MM.1S (cell line): ENCODE measurements around the gene LRRC8E.

Source experiments
- DNase-seq: peaks from one replicate; pipeline ENCODE4 v3.0.0-alpha.2; 2015
- H2AFZ ChIP-seq: fragments of 300-600 bp; sonication (generic); 2 replicates; pipeline ENCODE4 v1.6.0; 2016; ENCODE audit warnings: antibody characterized with exemption, low read length
- H3F3A ChIP-seq: fragments of 300-600 bp; sonication (generic); 2 replicates; pipeline ENCODE4 v1.6.1; 2016; ENCODE audit warnings: mild to moderate bottlenecking, antibody characterized with exemption, low read length, moderate library complexity, mixed read lengths; ENCODE audit not compliant: insufficient read depth
- H3K27ac ChIP-seq: fragments of 300-600 bp; sonication (generic); 2 replicates; pipeline ENCODE4 v1.5.1; 2016; ENCODE audit warnings: mild to moderate bottlenecking, low read length
- H3K27me3 ChIP-seq: fragments of 300-600 bp; sonication (generic); replicated peaks from 2 replicates; pipeline ENCODE4 v1.6.0; 2016; ENCODE audit warnings: low read length; ENCODE audit not compliant: insufficient read depth
- H3K36me3 ChIP-seq: fragments of 300-600 bp; sonication (generic); replicated peaks from 2 replicates; pipeline ENCODE4 v1.6.1; 2016; ENCODE audit warnings: mild to moderate bottlenecking, low read length, mixed read lengths; ENCODE audit not compliant: insufficient read depth
- H3K4me1 ChIP-seq: fragments of 300-600 bp; sonication (generic); 2 replicates; pipeline ENCODE4 v1.6.1; 2016; ENCODE audit warnings: low read length, mixed read lengths
- H3K4me2 ChIP-seq: fragments of 300-600 bp; sonication (generic); 2 replicates; pipeline ENCODE4 v1.6.0; 2016; ENCODE audit warnings: low read depth, low read length
- H3K4me3 ChIP-seq: fragments of 300-600 bp; sonication (generic); 2 replicates; pipeline ENCODE4 v1.5.1; 2016; ENCODE audit warnings: low read length, mixed read lengths
- H3K79me2 ChIP-seq: fragments of 300-600 bp; sonication (generic); 2 replicates; pipeline ENCODE4 v1.6.1; 2016; ENCODE audit warnings: mixed run types, low read length, mixed read lengths
- H3K9ac ChIP-seq: fragments of 300-600 bp; sonication (generic); 2 replicates; pipeline ENCODE4 v1.6.1; 2016; ENCODE audit warnings: low read length, mixed read lengths
- H3K9me2 ChIP-seq: fragments of 300-600 bp; sonication (generic); replicated peaks from 2 replicates; pipeline ENCODE4 v1.6.1; 2016; ENCODE audit warnings: mild to moderate bottlenecking, low read length, mixed read lengths; ENCODE audit not compliant: insufficient read depth
- H3K9me3 ChIP-seq: fragments of 300-600 bp; sonication (generic); replicated peaks from 2 replicates; pipeline ENCODE4 v1.6.1; 2016; ENCODE audit warnings: mild to moderate bottlenecking, low read length, mixed read lengths; ENCODE audit not compliant: insufficient read depth
- H4K20me1 ChIP-seq: fragments of 300-600 bp; sonication (generic); 2 replicates; pipeline ENCODE4 v1.6.1; 2016; ENCODE audit warnings: mild to moderate bottlenecking, low read length, moderate library complexity, mixed read lengths; ENCODE audit not compliant: insufficient read depth
- CTCF ChIP-seq: fragments of 300-600 bp; sonication (generic); IDR thresholded peaks from 2 replicates; pipeline ENCODE4 v1.5.1; 2016; ENCODE audit warnings: antibody characterized with exemption, low read length, mixed read lengths
- EZH2 ChIP-seq: fragments of 300-600 bp; sonication (generic); optimal IDR thresholded peaks from 2 replicates; pipeline ENCODE3; 2017; ENCODE audit warnings: low read depth, mild to moderate bottlenecking, antibody characterized with exemption, low read length, mixed read lengths
- EZH2phosphoT487 ChIP-seq: fragments of 300-600 bp; sonication (generic); IDR thresholded peaks from 2 replicates; pipeline ENCODE4 v1.6.1; 2018; ENCODE audit warnings: antibody characterized with exemption, low read length

The LRRC8E gene

GRCh38 chr19:7879836-7880235, 8.5 kb upstream of the LRRC8E start:
- Histone ChIP-seq H2AFZ (no peak overlapping the region), H3K9ac (no peak overlapping the region), H4K20me1 (no peaks in the 10 kb centered on the region), H3K4me3 (no peak overlapping the region), H3K4me1 (no peaks in the 10 kb centered on the region), H3K27ac (no peak overlapping the region), H3K4me2 (no peak overlapping the region), H3F3A (no peaks in the 10 kb centered on the region), H3K9me2 (no peaks in the 10 kb centered on the region), H3K36me3 (no peaks in the 10 kb centered on the region), H3K9me3 (no peaks in the 10 kb centered on the region), H3K79me2 (no peaks in the 10 kb centered on the region), H3K27me3 (peaks cover 22% of the 10 kb centered on the region)
- TF ChIP-seq EZH2 (no peak), CTCF (no peak), EZH2phosphoT487 (no peak)
- DNase-seq: no peak

GRCh38 chr19:7881910-7882309, 6.4 kb upstream of the LRRC8E start:
- no peak overlapping the region for H2AFZ ChIP-seq
- no peaks in the 10 kb centered on the region for H3K9me2 ChIP-seq
- no peak overlapping the region for H3K27ac ChIP-seq
- no peak for DNase-seq
- no peak overlapping the region for H3K4me2 ChIP-seq
- no peak overlapping the region for H3K9ac ChIP-seq
- H3K4me3 ChIP-seq: no peak overlapping the region
- no peaks in the 10 kb centered on the region for H3K79me2 ChIP-seq
- H3K27me3 ChIP-seq: peaks cover 24% of the 10 kb centered on the region
- TF ChIP-seq EZH2phosphoT487 (no peak), EZH2 (no peak), CTCF (no peak)
- no peaks in the 10 kb centered on the region for H4K20me1 ChIP-seq
- no peaks in the 10 kb centered on the region for H3K9me3 ChIP-seq
- no peaks in the 10 kb centered on the region for H3K4me1 ChIP-seq
- H3K36me3 ChIP-seq: no peaks in the 10 kb centered on the region
- no peaks in the 10 kb centered on the region for H3F3A ChIP-seq

- Histone ChIP-seq H2AFZ (no peak overlapping the region), H3K36me3 (no peaks in the 10 kb centered on the region), H3K27ac (no peak overlapping the region), H3K9ac (no peak overlapping the region), H3K27me3 (peaks cover 28% of the 10 kb centered on the region), H4K20me1 (no peaks in the 10 kb centered on the region), H3K4me2 (no peak overlapping the region), H3F3A (no peaks in the 10 kb centered on the region), H3K4me3 (no peak overlapping the region), H3K9me3 (no peaks in the 10 kb centered on the region), H3K4me1 (no peaks in the 10 kb centered on the region), H3K9me2 (no peaks in the 10 kb centered on the region), H3K79me2 (no peaks in the 10 kb centered on the region)
- no peak for TF ChIP-seq EZH2phosphoT487
- TF ChIP-seq EZH2: no peak
- TF ChIP-seq CTCF: no peak
- no peak for DNase-seq
These were observed 5.2 kb upstream of the LRRC8E start for GRCh38 chr19:7883105-7883504.
